HEK293 (cell line): ENCODE results near the gene ZFAND6.

Source experiments
- CTCF ChIA-PET: fragments of 350-600 bp; formaldehyde crosslinking; extraction: SDS; loops from one replicate; lab custom pipeline; 2021; ENCODE audit warnings: antibody characterized with exemption; lab: Yijun Ruan, JAX
- POLR2A ChIA-PET: fragments of 300-600 bp; formaldehyde crosslinking; extraction: SDS; loops from one replicate; lab custom pipeline; 2020; ENCODE audit warnings: antibody characterized with exemption, inconsistent platforms; lab: Yijun Ruan, JAX
- H3K27ac ChIP-seq: fragments of 200-500 bp; sonication (Bioruptor generic); 2 replicates; pipeline ENCODE4 v1.5.1; 2014; ENCODE audit warnings: low read depth, low read length, control low read depth, inconsistent platforms; ENCODE audit errors: extremely low read depth
- H3K36me3 ChIP-seq, 2 experiments: fragments of 200-500 bp in 1 of 2; sonication (Bioruptor generic) in 1 of 2; 1 replicate in 1 of 2; 2 replicates in 1 of 2; pipeline ENCODE4 v1.5.1; 2014 to 2017; ENCODE audit warnings: inconsistent platforms in 2 of 2, low read length in 2 of 2; ENCODE audit not compliant: control insufficient read depth in 2 of 2, insufficient read depth in 1 of 2
- H3K4me1 ChIP-seq: fragments of 200-500 bp; sonication (Bioruptor generic); 2 replicates; pipeline ENCODE4 v1.5.1; 2014; ENCODE audit warnings: mild to moderate bottlenecking, low read length, inconsistent platforms; ENCODE audit not compliant: control insufficient read depth, insufficient read depth
- H3K4me3 ChIP-seq: 2 replicates; pipeline ENCODE4 v1.5.1; 2011; ENCODE audit warnings: low read depth, mild to moderate bottlenecking, control low read depth, low read length, moderate library complexity
- H3K9me3 ChIP-seq: fragments of 200-500 bp; sonication (Bioruptor generic); 2 replicates; pipeline ENCODE4 v1.5.1; 2014; ENCODE audit warnings: low read depth, low read length, inconsistent platforms; ENCODE audit not compliant: control insufficient read depth, insufficient read depth
- SP7 ChIP-seq: fragments of 450-650 bp; formaldehyde crosslinking; IDR thresholded peaks from 2 replicates; pipeline ENCODE4 v1.5.1; 2016; ENCODE audit warnings: missing biosample characterization, missing genetic modification characterization
- ZNF146 ChIP-seq: fragments of 450-650 bp; formaldehyde crosslinking; IDR thresholded peaks from 2 replicates; pipeline ENCODE4 v1.5.1; 2016; ENCODE audit warnings: missing biosample characterization, missing genetic modification characterization
- ZNF221 ChIP-seq: fragments of 450-650 bp; formaldehyde crosslinking; IDR thresholded peaks from 2 replicates; pipeline ENCODE4 v1.5.1; 2017; ENCODE audit warnings: missing biosample characterization, missing genetic modification characterization, borderline replicate concordance
- ZNF302 ChIP-seq: fragments of 450-650 bp; formaldehyde crosslinking; IDR thresholded peaks from 2 replicates; pipeline ENCODE4 v1.5.1; 2016; ENCODE audit warnings: missing biosample characterization, missing genetic modification characterization, low read depth
- ZNF311 ChIP-seq: fragments of 450-650 bp; formaldehyde crosslinking; IDR thresholded peaks from 2 replicates; pipeline ENCODE4 v1.5.1; 2017; ENCODE audit warnings: missing biosample characterization, missing genetic modification characterization, borderline replicate concordance
- ZNF350 ChIP-seq: fragments of 450-650 bp; formaldehyde crosslinking; IDR thresholded peaks from 2 replicates; pipeline ENCODE4 v1.5.0; 2017; ENCODE audit warnings: missing biosample characterization, mild to moderate bottlenecking, missing genetic modification characterization
- ZNF354C ChIP-seq: fragments of 450-650 bp; formaldehyde crosslinking; IDR thresholded peaks from 2 replicates; pipeline ENCODE4 v1.5.1; 2016; ENCODE audit warnings: missing biosample characterization, missing genetic modification characterization, low read depth, borderline replicate concordance
- ZNF391 ChIP-seq: fragments of 450-650 bp; formaldehyde crosslinking; IDR thresholded peaks from 2 replicates; pipeline ENCODE4 v1.5.1; 2016; ENCODE audit warnings: low read depth, missing biosample characterization, missing genetic modification characterization, borderline replicate concordance
- ZNF394 ChIP-seq: fragments of 450-650 bp; formaldehyde crosslinking; IDR thresholded peaks from 2 replicates; pipeline ENCODE4 v1.5.1; 2016; ENCODE audit warnings: missing biosample characterization, missing genetic modification characterization, mild to moderate bottlenecking, moderate library complexity, borderline replicate concordance
- ZNF596 ChIP-seq: fragments of 450-650 bp; IDR thresholded peaks from 2 replicates; pipeline ENCODE4 v1.5.0; 2018; ENCODE audit warnings: missing biosample characterization, mild to moderate bottlenecking, missing genetic modification characterization, moderate library complexity
- ZNF610 ChIP-seq: fragments of 450-650 bp; formaldehyde crosslinking; IDR thresholded peaks from 2 replicates; pipeline ENCODE4 v1.5.1; 2016; ENCODE audit warnings: missing biosample characterization, missing genetic modification characterization, borderline replicate concordance
- ZNF677 ChIP-seq: fragments of 450-650 bp; IDR thresholded peaks from 2 replicates; pipeline ENCODE4 v1.5.0; 2018; ENCODE audit warnings: missing biosample characterization, mild to moderate bottlenecking, missing genetic modification characterization, moderate library complexity
- ZNF707 ChIP-seq: fragments of 450-650 bp; formaldehyde crosslinking; IDR thresholded peaks from 2 replicates; pipeline ENCODE4 v1.5.1; 2016; ENCODE audit warnings: missing biosample characterization, missing genetic modification characterization
- ZNF785 ChIP-seq: fragments of 450-650 bp; formaldehyde crosslinking; IDR thresholded peaks from 2 replicates; pipeline ENCODE4 v1.5.1; 2016; ENCODE audit warnings: missing biosample characterization, missing genetic modification characterization
- ZSCAN23 ChIP-seq: fragments of 450-650 bp; formaldehyde crosslinking; IDR thresholded peaks from 2 replicates; pipeline ENCODE4 v1.5.1; 2016; ENCODE audit warnings: missing biosample characterization, missing genetic modification characterization
- TF ChIP-seq, protein P1 (sequence below): fragments of 450-650 bp; formaldehyde crosslinking; IDR thresholded peaks from 2 replicates; pipeline ENCODE4 v1.5.1; 2016; ENCODE audit warnings: missing biosample characterization, missing genetic modification characterization
- TF ChIP-seq, protein P2 (sequence below): fragments of 450-650 bp; formaldehyde crosslinking; IDR thresholded peaks from 2 replicates; pipeline ENCODE4 v1.5.1; 2017; ENCODE audit warnings: missing biosample characterization, mild to moderate bottlenecking, missing genetic modification characterization, moderate library complexity
- TF ChIP-seq, protein P3 (sequence below): fragments of 450-650 bp; formaldehyde crosslinking; IDR thresholded peaks from 2 replicates; pipeline ENCODE4 v1.5.1; 2016; ENCODE audit warnings: missing biosample characterization, missing genetic modification characterization
- TF ChIP-seq, protein P4 (sequence below): fragments of 450-650 bp; formaldehyde crosslinking; IDR thresholded peaks from 2 replicates; pipeline ENCODE4 v1.5.1; 2016; ENCODE audit warnings: missing biosample characterization, missing genetic modification characterization
- TF ChIP-seq, protein P5 (sequence below): fragments of 450-650 bp; formaldehyde crosslinking; IDR thresholded peaks from 2 replicates; pipeline ENCODE4 v1.5.1; 2016; ENCODE audit warnings: missing biosample characterization, missing genetic modification characterization
- TF ChIP-seq, protein P6 (sequence below): fragments of 450-650 bp; formaldehyde crosslinking; conservative IDR thresholded peaks from 2 replicates; pipeline ENCODE4 v1.5.1; 2016; ENCODE audit warnings: low read depth, missing biosample characterization, missing genetic modification characterization

Gene ZFAND6

DNA sequence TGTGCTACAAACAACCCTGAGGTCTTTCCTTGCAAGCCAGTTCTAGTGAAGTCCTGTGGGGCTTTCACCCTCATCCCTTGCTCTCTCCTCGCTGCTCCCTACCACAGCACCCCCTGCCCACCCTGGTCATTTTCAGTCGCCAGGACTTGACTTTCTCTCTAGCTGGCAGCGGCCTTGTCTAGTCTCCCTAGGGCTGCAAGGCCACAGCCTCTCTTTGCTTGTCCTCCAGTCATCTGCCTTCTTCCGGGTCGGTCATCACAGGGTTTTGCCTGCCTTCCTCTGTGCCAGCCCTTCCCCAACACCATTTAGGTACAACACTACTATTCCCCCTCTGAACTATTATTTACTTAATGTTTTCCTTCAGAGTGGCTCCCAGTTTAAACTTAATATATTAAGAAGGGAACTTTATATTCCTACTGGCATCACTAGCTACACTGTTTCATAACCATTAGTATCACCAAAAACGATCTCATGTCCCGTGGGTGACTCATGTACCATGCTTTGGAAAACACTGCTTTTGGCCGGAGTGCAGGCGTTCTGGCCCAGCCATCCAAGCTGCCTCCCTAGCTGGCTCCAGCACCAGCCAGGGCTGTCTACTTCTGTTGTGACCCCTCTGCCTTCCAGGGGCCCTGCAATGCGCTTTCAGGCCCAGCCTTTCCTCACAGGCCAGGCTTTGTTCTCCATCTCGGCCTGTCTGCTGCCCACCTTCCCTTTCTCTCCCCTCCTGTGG is 114.7 kb downstream of the ZFAND6 start:
- Histone ChIP-seq H3K4me1 (no peaks in the 10 kb centered on the region), H3K36me3 (peaks cover 0 to 31% of the 10 kb centered on the region in 2 experiments; a peak in 2 of 3 replicates), H3K27ac (no peak overlapping the region), H3K4me3 (no peak overlapping the region), H3K9me3 (no peaks in the 10 kb centered on the region)
- ChIA-PET CTCF (interaction anchor here (0.5 to 1.8 kb wide), 11 partner anchors 8 to 742 kb away, joined by 3 to 7 read pairs (median 4); partner anchors contain the start of genes MINAR1 and ZFAND6), POLR2A (interaction anchor here (1.2 kb wide), 1 partner anchor 115 kb away, joined by 4 read pairs; the partner anchor contains the start of gene ZFAND6)
- TF ChIP-seq ZNF596: no peak
- no peak for TF ChIP-seq ZNF146
- no peak for TF ChIP-seq ZNF785 (tag by site-specific recombination)
- TF ChIP-seq ZSCAN23 (tag by site-specific recombination): no peak
- TF ChIP-seq, protein P1, sequence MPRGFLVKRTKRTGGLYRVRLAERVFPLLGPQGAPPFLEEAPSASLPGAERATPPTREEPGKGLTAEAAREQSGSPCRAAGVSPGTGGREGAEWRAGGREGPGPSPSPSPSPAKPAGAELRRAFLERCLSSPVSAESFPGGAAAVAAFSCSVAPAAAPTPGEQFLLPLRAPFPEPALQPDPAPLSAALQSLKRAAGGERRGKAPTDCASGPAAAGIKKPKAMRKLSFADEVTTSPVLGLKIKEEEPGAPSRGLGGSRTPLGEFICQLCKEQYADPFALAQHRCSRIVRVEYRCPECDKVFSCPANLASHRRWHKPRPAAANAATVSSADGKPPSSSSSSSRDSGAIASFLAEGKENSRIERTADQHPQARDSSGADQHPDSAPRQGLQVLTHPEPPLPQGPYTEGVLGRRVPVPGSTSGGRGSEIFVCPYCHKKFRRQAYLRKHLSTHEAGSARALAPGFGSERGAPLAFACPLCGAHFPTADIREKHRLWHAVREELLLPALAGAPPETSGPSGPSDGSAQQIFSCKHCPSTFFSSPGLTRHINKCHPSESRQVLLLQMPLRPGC: no peak
- TF ChIP-seq ZNF221 (tag by site-specific recombination): no peak
- TF ChIP-seq, protein P2, sequence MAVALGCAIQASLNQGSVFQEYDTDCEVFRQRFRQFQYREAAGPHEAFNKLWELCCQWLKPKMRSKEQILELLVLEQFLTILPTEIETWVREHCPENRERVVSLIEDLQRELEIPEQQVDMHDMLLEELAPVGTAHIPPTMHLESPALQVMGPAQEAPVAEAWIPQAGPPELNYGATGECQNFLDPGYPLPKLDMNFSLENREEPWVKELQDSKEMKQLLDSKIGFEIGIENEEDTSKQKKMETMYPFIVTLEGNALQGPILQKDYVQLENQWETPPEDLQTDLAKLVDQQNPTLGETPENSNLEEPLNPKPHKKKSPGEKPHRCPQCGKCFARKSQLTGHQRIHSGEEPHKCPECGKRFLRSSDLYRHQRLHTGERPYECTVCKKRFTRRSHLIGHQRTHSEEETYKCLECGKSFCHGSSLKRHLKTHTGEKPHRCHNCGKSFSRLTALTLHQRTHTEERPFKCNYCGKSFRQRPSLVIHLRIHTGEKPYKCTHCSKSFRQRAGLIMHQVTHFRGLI: no peak
- TF ChIP-seq ZNF610: no peak
- TF ChIP-seq, protein P3, sequence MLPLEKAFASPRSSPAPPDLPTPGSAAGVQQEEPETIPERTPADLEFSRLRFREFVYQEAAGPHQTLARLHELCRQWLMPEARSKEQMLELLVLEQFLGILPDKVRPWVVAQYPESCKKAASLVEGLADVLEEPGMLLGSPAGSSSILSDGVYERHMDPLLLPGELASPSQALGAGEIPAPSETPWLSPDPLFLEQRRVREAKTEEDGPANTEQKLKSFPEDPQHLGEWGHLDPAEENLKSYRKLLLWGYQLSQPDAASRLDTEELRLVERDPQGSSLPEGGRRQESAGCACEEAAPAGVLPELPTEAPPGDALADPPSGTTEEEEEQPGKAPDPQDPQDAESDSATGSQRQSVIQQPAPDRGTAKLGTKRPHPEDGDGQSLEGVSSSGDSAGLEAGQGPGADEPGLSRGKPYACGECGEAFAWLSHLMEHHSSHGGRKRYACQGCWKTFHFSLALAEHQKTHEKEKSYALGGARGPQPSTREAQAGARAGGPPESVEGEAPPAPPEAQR (tag by site-specific recombination): no peak
- TF ChIP-seq, protein P4, sequence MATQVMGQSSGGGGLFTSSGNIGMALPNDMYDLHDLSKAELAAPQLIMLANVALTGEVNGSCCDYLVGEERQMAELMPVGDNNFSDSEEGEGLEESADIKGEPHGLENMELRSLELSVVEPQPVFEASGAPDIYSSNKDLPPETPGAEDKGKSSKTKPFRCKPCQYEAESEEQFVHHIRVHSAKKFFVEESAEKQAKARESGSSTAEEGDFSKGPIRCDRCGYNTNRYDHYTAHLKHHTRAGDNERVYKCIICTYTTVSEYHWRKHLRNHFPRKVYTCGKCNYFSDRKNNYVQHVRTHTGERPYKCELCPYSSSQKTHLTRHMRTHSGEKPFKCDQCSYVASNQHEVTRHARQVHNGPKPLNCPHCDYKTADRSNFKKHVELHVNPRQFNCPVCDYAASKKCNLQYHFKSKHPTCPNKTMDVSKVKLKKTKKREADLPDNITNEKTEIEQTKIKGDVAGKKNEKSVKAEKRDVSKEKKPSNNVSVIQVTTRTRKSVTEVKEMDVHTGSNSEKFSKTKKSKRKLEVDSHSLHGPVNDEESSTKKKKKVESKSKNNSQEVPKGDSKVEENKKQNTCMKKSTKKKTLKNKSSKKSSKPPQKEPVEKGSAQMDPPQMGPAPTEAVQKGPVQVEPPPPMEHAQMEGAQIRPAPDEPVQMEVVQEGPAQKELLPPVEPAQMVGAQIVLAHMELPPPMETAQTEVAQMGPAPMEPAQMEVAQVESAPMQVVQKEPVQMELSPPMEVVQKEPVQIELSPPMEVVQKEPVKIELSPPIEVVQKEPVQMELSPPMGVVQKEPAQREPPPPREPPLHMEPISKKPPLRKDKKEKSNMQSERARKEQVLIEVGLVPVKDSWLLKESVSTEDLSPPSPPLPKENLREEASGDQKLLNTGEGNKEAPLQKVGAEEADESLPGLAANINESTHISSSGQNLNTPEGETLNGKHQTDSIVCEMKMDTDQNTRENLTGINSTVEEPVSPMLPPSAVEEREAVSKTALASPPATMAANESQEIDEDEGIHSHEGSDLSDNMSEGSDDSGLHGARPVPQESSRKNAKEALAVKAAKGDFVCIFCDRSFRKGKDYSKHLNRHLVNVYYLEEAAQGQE (tag by site-specific recombination): no peak
- TF ChIP-seq ZNF350: no peak
- TF ChIP-seq, protein P5, sequence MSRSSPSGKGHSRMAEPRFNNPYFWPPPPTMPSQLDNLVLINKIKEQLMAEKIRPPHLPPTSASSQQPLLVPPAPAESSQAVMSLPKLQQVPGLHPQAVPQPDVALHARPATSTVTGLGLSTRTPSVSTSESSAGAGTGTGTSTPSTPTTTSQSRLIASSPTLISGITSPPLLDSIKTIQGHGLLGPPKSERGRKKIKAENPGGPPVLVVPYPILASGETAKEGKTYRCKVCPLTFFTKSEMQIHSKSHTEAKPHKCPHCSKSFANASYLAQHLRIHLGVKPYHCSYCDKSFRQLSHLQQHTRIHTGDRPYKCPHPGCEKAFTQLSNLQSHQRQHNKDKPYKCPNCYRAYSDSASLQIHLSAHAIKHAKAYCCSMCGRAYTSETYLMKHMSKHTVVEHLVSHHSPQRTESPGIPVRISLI (tag by site-specific recombination): no peak
- TF ChIP-seq ZNF394 (tag by site-specific recombination): no peak

DNA sequence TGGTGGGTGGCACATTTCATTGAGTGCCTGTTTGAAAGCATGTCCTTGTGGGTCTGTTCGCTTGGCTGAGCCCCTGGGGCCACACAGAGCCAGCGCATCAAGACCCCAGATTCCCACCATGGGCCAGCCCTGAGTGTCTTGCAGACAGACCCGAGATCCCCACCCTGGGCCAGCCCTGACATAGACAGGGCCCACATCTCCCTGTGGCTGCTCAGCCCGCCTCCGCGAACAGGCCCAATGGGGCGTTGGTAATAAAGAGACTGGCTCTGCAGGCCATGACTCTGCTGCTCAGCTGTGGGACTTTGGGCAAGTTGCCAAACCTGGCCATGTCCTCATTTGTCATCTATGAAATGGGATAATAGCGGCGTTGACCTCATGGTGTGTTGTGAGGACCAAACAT is 116.0 kb downstream of the ZFAND6 start:
- Histone ChIP-seq H3K9me3 (no peaks in the 10 kb centered on the region), H3K27ac (no peak overlapping the region), H3K4me1 (no peaks in the 10 kb centered on the region), H3K4me3 (no peak overlapping the region), H3K36me3 (peaks cover 0 to 33% of the 10 kb centered on the region in 2 experiments; a peak in 2 of 3 replicates)
- ChIA-PET CTCF (interaction anchor here (0.7 kb wide), 1 partner anchor 11 kb away, joined by 3 read pairs; no protein-coding TSS in a partner anchor), POLR2A (interaction anchor here (1.2 kb wide), 1 partner anchor 117 kb away, joined by 4 read pairs; the partner anchor contains the start of gene ZFAND6)
- TF ChIP-seq ZNF391 (tag by site-specific recombination) (no peak), SP7 (tag by site-specific recombination) (no peak), ZNF677 (tag by site-specific recombination) (no peak), ZNF302 (no peak), ZNF146 (no peak), ZNF707 (tag by site-specific recombination) (no peak), ZNF354C (tag by site-specific recombination) (no peak), ZNF311 (tag by site-specific recombination) (no peak)
- TF ChIP-seq, protein P6, sequence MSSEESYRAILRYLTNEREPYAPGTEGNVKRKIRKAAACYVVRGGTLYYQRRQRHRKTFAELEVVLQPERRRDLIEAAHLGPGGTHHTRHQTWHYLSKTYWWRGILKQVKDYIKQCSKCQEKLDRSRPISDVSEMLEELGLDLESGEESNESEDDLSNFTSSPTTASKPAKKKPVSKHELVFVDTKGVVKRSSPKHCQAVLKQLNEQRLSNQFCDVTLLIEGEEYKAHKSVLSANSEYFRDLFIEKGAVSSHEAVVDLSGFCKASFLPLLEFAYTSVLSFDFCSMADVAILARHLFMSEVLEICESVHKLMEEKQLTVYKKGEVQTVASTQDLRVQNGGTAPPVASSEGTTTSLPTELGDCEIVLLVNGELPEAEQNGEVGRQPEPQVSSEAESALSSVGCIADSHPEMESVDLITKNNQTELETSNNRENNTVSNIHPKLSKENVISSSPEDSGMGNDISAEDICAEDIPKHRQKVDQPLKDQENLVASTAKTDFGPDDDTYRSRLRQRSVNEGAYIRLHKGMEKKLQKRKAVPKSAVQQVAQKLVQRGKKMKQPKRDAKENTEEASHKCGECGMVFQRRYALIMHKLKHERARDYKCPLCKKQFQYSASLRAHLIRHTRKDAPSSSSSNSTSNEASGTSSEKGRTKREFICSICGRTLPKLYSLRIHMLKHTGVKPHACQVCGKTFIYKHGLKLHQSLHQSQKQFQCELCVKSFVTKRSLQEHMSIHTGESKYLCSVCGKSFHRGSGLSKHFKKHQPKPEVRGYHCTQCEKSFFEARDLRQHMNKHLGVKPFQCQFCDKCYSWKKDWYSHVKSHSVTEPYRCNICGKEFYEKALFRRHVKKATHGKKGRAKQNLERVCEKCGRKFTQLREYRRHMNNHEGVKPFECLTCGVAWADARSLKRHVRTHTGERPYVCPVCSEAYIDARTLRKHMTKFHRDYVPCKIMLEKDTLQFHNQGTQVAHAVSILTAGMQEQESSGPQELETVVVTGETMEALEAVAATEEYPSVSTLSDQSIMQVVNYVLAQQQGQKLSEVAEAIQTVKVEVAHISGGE (tag by site-specific recombination): no peak
